Gastroesophageal sphincter (tissue), 4 donors: ENCODE measurements around the gene IL34. TPM values are rescaled to one million over a fixed set of nuclear protein-coding genes. Genes with fewer than 3 reads are reported as not detected.

ENCODE experiments used
- ATAC-seq: fragments of 150-250 bp; one replicate; pipeline ENCODE4 v1.9.1; 2016; ENCODE audit warnings: mild to moderate bottlenecking, moderate library complexity
- H3K27ac ChIP-seq, 4 donors: fragments of 200-600 bp; sonication (generic) in 3 of 4; 1 replicate in 3 of 4; 2 replicates in 1 of 4; pipeline ENCODE4 v1.5.1; 2016 to 2019
- H3K27me3 ChIP-seq: fragments of 200-600 bp; sonication (generic); one replicate; pipeline ENCODE4 v1.5.1; 2019
- H3K36me3 ChIP-seq, 2 donors: fragments of 200-600 bp; sonication (generic); one replicate each; pipeline ENCODE4 v1.5.1; 2019; ENCODE audit warnings: control low read depth in 1 of 2
- H3K4me1 ChIP-seq, 3 donors: fragments of 200-600 bp; sonication (generic); 1 replicate in 2 of 3; 2 replicates in 1 of 3; pipeline ENCODE4 v1.5.1; 2016 to 2019; ENCODE audit warnings: control low read depth in 2 of 3
- H3K4me3 ChIP-seq, 2 donors: fragments of 200-600 bp; sonication (generic); one replicate each; pipeline ENCODE4 v1.5.1; 2019; ENCODE audit warnings: mild to moderate bottlenecking in 1 of 2, moderate library complexity in 1 of 2
- H3K9me3 ChIP-seq, 3 donors: fragments of 200-600 bp; sonication (generic); one replicate each; pipeline ENCODE4 v1.5.1; 2017 to 2019; ENCODE audit warnings: control low read depth in 2 of 3
- EP300 ChIP-seq: sonication (generic); formaldehyde crosslinking; IDR thresholded peaks from one replicate; pipeline ENCODE4 v1.6.1; 2017; ENCODE audit warnings: antibody characterized with exemption, mild to moderate bottlenecking
- POLR2A ChIP-seq, 2 donors: fragments of 450-650 bp; IDR thresholded peaks; one replicate each; pipeline ENCODE4 v1.6.1; 2017; ENCODE audit warnings: antibody characterized with exemption in 2 of 2, mild to moderate bottlenecking in 2 of 2, moderate library complexity in 1 of 2
- POLR2AphosphoS5 ChIP-seq: sonication (generic); formaldehyde crosslinking; IDR thresholded peaks from one replicate; pipeline ENCODE4 v1.6.1; 2017; ENCODE audit warnings: antibody characterized with exemption
- WGBS, 2 donors: methylation state at CpG; one replicate each; pipeline ENCODE4 v1.1.5; 2018; ENCODE audit warnings: low coverage in 1 of 2; 5-methylcytosine and 5-hydroxymethylcytosine counted together
- total RNA-seq, 4 donors: library from RNA; depleted of rRNA; stranded (reverse); fragments of >200 nt; gene quantifications; one replicate each; pipeline ENCODE4 v1.1.0, GENCODE V29; 2016
- TF ChIP-seq, protein P1 (sequence below), 4 experiments: fragments of 200-600 bp in 2 of 4; fragments of 450-650 bp in 2 of 4; sonication (generic) in 1 of 4; IDR thresholded peaks; one replicate each; pipeline ENCODE4 v1.5.1; 2017 to 2019; ENCODE audit warnings: antibody characterized with exemption in 4 of 4, mild to moderate bottlenecking in 2 of 4, moderate library complexity in 2 of 4

The IL34 gene
- 1 to 10 TPM; 1.6 to 4.1 (median 2.8) TPM for total RNA-seq

GRCh38 chr16:70646260-70647241, at the start of gene IL34:
Gene IL34 (plus strand): TSS chr16:70646559. CDS start chr16:70646948, 389 bp downstream.
- Histone ChIP-seq H3K4me1 (peaks cover 0 to 13% (median 0%) of the 10 kb centered on the region in 3 donors), H3K27ac (peak within 1 kb of the TSS in 3 of 4 donors; percentile 46 to 66 (median 61))

GRCh38 chr16:70597135-70597835, 49.1 kb upstream of the IL34 start:
- Histone ChIP-seq H3K27ac (no peak overlapping the region), H3K4me3 (no peak overlapping the region), H3K36me3 (no peaks in the 10 kb centered on the region), H3K9me3 (no peaks in the 10 kb centered on the region), H3K4me1 (peaks cover 0 to 6% (median under 1%) of the 10 kb centered on the region in 3 donors), H3K27me3 (no peaks in the 10 kb centered on the region)
- 90% methylated on average over 2 of the region's 4 CpGs; no CpG with 5 or more reads in 1 of the 2 donors for WGBS, 2 donors
- TF ChIP-seq, protein P1, sequence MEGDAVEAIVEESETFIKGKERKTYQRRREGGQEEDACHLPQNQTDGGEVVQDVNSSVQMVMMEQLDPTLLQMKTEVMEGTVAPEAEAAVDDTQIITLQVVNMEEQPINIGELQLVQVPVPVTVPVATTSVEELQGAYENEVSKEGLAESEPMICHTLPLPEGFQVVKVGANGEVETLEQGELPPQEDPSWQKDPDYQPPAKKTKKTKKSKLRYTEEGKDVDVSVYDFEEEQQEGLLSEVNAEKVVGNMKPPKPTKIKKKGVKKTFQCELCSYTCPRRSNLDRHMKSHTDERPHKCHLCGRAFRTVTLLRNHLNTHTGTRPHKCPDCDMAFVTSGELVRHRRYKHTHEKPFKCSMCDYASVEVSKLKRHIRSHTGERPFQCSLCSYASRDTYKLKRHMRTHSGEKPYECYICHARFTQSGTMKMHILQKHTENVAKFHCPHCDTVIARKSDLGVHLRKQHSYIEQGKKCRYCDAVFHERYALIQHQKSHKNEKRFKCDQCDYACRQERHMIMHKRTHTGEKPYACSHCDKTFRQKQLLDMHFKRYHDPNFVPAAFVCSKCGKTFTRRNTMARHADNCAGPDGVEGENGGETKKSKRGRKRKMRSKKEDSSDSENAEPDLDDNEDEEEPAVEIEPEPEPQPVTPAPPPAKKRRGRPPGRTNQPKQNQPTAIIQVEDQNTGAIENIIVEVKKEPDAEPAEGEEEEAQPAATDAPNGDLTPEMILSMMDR (IDR thresholded peaks at IDR 0.05) = no peak
- TF ChIP-seq EP300 = no peak
- TF ChIP-seq POLR2AphosphoS5 = no peak
- TF ChIP-seq POLR2A (IDR thresholded peaks at IDR 0.05) = no peak
- ATAC-seq = no peak

More at GRCh38 chr16:70646260-70647241, at the start of gene IL34:
- TF ChIP-seq POLR2A (IDR thresholded peaks at IDR 0.05) = no peak
- TF ChIP-seq, protein P1 (IDR thresholded peaks at IDR 0.05) = no peak
- no peak for TF ChIP-seq EP300
- Histone ChIP-seq H3K4me3 (peak within 1 kb of the TSS in 1 of 2 donors; percentile 32), H3K36me3 (no peaks in the 10 kb centered on the region), H3K27me3 (no peaks in the 10 kb centered on the region), H3K9me3 (no peaks in the 10 kb centered on the region)
- ATAC-seq = peak; percentile 70
- 64 to 88% methylated on average over 1 to 7 of the region's 39 CpGs for WGBS, 2 donors

DNA sequence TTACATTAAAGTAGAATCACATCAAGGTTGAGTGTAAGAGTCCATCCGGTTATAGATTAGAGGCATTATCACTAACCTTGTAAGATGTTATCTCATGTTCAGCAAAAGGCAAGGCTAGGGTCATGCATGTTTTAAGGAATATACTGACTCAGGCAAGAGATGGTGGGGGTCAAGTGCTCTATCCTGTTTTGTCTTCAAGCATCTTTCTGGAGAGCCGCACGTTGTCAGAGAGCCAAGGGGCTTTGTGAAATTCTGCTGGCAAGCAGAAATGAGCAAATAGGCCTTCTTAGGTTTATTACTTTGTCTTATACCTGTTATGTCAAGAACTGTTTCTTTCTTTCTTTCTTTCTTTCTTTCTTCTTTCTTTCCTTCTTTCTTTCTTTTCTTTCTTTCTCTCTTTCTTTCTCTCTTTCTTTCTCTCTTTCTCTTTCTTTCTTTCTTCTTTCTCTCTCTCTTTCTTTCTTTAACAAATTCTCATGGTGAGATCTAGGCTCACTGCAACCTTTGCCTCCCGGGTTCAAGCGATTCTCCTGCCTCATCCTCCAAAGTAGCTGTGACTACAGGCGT, 47.3 kb upstream of the IL34 start:
- 66 to 77% methylated on average over 4 to 6 of the region's 6 CpGs for WGBS, 2 donors
- ATAC-seq = no peak
- Histone ChIP-seq H3K27me3 (no peaks in the 10 kb centered on the region), H3K36me3 (no peaks in the 10 kb centered on the region), H3K27ac (no peak overlapping the region), H3K4me3 (no peak overlapping the region), H3K4me1 (no peaks in the 10 kb centered on the region), H3K9me3 (no peaks in the 10 kb centered on the region)
- TF ChIP-seq, protein P1 (IDR thresholded peaks at IDR 0.05) = no peak
- no peak for TF ChIP-seq POLR2A (IDR thresholded peaks at IDR 0.05)
- TF ChIP-seq EP300 = no peak
- TF ChIP-seq POLR2AphosphoS5 = no peak

DNA sequence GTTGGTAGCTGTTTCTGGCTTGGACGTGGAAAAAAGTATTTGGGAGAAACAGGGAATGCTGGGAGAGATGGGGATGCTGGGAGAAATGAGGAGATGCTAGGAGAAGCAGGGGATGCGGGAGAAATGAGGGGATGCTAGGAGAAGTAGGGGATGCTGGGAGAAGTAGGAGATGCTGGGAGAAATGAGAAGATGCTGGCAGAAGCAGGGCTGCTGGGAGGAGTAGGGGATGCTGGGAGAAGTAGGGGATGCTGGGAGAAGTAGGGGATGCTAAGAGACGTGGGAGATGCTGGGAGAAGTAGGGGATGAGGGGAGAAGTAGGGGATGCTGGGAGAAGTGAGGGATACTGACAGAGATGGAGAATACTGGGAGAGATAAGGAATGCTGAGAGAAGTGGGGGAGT, 45.6 kb upstream of the IL34 start:
- H3K27me3 ChIP-seq = no peaks in the 10 kb centered on the region
- ATAC-seq = no peak
- no peak overlapping the region for H3K4me3 ChIP-seq
- no peaks in the 10 kb centered on the region for H3K4me1 ChIP-seq
- no peak overlapping the region for H3K27ac ChIP-seq
- 71 to 79% methylated on average over 1 to 3 of the region's 3 CpGs for WGBS, 2 donors
- H3K36me3 ChIP-seq = no peaks in the 10 kb centered on the region
- H3K9me3 ChIP-seq = no peaks in the 10 kb centered on the region
- TF ChIP-seq POLR2AphosphoS5 (no peak), POLR2A (IDR thresholded peaks at IDR 0.05) (no peak), EP300 (no peak)
- TF ChIP-seq, protein P1 (IDR thresholded peaks at IDR 0.05) = no peak
